DMS53 (cell line): ENCODE measurements around the gene F2R.
A peak's percentile ranks its signal among the peaks of the same experiment; 100 is the strongest.

Source experiments
- DNase-seq: peaks from one replicate; lab custom pipeline; 2025; lab: John Stamatoyannopoulos, UW

Gene F2R

DNA sequence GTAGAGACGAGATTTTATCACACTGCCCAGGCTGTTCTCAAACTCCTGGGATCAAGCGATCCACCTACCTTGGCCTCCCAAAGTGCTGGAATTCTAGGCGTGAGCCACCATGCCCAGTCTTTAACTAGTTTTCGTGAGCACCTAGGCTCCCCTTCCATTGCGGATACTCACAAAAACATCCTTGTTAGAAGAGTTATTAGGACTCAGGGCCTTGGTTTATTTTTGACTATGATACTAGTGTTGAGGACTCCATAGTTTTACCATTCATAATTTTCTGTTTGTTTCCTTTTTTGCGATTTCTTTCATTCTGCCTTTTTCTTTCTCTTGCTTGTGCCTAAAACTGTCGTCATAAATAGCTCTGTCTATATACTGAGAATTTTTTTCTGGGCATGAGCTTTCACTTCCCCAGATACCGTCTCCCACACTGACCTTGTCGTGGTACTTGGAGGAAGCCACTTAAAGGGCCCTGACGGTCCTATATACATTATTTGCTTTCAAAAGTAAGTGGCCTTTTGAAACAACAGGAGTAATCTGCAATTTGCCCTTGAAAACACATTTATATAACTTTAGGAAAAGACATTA lies 5.2 kb downstream of the F2R start:
- DNase-seq, result no peak

DNA sequence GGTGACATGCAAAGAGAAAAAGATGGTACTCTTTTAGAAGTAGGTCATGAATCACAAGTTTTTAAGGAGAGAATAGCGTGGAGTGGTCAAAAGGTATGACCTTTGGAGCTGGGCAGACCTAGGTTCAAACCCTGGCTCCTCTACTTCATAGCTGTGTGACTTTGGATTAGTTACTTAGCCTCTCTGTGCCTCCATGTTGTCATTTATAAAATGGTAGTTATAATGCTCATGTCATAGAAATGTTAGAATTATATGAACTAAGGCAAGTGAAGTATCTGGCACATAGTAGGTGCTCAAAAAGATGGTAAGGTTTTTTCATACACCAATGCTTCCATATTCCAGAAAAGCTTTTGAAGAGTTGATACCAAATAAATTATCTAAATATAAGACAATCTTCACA lies 7.3 kb downstream of the F2R start:
- DNase-seq, result no peak

DNA sequence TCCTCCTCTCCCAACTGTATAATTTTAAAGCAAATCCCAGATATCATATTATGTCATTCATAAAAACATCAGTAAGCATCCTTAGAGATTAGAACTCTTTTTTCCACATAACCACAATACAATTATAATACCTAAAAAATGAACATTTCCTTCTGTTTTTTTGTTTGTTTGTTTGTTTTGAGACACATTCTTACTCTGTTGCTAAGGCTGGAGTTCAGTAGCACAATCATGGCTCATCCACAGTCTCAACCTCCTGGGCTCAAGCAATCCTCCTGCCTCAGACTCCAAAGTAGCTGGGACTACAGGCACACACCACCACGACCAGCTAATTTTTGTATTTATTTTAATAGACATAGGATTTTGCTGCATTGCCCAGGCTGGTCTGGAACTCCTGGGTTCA lies 8.0 kb downstream of the F2R start:
- DNase-seq, result no peak

DNA sequence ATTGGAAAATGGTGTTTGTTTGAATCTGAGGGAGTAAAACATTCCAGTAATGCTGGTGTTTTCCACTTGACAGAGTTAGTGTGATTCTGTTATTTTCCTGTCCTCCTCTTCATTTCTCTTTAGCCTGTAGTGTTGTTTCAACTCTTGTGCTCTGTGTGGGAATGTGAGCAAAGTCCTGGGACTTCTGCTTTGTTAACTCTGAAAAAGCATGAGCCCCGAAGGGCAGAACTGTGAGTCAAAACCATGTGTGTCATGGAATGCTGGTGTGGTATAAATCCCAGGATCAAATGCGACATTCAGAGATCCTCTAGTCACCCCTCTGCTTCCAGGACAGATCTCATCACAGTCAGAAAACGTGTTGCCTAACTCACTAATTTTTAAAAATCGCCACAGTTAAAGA lies 8.9 kb downstream of the F2R start:
- no peak for DNase-seq

DNA sequence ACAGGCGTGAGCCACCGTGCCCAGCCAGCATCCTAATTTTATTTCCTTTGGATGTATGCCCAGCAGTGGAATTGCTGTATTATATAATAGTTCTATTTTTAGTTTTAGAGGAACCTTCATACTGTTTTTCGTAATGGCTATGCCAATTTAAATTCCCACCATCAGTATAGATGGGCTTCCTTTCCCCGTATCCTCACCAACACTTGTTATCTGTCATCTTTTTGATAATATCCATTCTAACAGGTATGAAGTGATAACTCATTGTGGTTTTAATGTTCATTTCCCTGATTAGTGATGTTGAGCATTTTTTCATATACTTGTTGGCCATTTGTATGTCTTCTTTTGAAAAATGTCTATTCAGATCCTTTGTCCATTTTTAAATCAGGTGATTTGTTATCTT lies 13.0 kb downstream of the F2R start:
- DNase-seq, result no peak

DNA sequence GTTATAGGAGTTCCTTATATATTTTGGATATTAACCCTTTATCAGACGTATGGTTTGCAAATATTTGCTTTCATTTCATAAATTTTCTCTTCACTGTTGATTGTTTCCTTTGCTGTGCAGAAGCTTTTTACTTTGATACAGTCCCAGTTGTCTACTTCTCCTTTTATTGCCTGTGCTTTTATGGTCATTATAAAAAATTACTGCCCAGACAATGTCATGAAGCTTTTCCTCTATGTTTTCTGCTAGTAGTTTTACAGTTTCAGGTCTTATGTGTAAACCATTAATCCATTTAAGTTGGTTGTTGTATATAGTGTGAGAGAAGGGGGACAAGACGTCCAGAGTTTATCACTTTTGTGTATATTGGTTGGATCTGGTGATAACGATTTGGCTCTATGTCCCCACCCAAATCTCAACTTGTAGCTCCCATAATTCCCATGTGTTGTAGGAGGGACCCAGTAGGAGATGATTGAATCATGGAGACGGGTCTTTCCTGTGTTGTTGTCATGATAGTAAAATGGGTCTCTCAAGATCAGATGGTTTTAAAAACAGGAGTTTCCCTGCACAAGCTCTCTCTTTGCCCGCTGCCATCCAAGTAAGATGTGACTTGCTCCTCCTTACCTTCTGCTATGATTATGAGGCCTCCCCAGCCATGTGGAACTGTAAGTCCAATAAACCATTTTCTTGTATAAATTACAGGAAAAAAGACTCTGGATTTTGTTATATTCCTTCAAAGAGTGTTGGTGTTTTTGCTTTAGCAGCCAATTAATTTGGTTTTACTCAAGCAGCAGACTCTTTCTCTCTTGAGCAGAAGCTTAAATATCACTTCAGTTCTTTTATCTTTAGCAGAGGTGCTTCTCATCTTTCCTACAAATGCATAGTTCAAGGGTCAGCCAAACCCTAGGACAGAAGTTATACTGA lies 13.7 kb downstream of the F2R start:
- DNase-seq, result no peak

DNA sequence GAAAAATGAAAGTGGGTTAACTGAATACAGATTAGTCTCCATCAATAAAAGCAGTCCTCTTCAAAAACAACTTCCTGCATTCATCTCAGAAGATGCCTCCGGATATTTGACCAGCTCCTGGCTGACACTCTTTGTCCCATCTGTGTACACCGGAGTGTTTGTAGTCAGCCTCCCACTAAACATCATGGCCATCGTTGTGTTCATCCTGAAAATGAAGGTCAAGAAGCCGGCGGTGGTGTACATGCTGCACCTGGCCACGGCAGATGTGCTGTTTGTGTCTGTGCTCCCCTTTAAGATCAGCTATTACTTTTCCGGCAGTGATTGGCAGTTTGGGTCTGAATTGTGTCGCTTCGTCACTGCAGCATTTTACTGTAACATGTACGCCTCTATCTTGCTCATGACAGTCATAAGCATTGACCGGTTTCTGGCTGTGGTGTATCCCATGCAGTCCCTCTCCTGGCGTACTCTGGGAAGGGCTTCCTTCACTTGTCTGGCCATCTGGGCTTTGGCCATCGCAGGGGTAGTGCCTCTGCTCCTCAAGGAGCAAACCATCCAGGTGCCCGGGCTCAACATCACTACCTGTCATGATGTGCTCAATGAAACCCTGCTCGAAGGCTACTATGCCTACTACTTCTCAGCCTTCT lies 16.6 kb downstream of the F2R start:
- DNase-seq, result no peak

DNA sequence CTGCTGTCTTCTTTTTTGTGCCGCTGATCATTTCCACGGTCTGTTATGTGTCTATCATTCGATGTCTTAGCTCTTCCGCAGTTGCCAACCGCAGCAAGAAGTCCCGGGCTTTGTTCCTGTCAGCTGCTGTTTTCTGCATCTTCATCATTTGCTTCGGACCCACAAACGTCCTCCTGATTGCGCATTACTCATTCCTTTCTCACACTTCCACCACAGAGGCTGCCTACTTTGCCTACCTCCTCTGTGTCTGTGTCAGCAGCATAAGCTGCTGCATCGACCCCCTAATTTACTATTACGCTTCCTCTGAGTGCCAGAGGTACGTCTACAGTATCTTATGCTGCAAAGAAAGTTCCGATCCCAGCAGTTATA lies 17.1 kb downstream of the F2R start:
- no peak for DNase-seq

DNA sequence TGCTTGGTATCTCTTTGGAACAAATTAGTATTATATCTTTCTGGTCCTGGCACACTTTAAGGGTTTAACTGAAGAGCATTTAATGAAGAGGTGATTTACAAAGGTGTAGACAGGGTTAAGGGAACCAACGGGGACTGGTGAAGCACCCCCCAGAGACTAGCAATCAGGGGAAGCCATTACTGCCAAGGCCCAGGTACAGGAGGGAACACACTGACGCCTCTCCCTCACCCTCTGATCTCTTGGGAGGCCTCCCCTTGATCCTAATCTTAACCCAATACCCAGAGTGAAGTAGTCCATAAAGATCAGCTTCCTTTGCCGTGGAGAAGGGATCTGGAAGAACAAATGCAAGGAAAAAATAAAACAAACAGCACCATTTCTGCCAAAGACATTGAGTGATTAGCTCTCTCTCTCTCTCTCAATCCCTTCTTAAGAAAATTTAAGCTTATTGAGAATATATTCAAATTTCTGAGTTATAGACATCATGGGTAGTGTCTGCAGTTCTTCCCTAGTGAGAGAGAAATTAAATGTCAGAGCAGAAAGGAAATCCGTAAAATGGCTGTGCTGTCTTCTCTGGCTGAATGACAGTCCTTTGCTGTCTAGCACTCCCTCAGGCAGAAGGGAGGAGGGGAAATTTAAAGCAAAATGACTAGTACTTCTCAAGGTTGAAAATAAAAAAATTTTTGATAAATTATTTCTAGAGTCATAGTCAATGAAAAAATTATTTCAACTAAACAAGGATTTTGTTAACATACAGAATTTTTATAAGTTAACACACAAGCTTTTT lies 20.0 kb downstream of the F2R start:
- no peak for DNase-seq

DNA sequence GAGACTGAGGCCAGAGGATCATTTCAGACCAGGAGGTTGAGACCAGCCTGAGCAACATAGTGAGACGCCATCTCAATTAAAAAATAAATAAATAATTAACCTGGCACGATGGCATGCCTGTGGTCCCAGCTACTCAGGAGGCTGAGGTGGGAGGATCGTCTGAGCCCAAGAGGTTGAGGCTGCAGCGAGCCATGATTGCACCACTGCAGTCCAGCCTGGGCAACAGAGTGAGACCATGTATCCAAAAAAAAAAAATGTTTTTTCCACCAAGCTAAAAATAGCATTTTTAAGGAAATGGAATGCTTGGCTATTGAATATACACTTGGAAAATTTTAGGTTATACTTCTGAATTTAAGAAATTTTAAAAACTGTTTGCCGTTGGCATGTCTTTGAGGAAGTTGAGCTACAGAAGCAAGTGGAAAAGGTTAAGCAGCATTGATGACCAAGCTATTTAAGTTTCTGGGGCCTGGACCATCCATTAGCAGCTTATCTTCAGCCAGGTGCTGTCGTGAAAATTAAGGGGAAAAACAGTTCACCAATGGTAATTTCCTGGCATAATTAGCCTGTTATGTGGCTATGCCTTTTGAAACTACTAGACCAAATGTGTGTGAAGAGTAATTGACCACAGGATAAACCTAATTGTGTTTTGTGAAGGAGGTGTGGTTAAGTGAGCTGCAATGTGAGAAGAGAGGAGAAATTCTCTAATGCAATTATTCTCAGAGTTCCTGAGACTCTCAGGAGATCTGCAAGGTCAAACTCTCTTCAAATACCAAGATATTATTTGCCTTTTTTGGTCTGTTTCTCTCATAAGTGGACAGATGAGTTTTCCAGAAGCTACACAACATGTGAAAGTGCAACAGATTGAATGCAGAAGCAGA lies 21.0 kb downstream of the F2R start:
- peak; percentile 63 for DNase-seq

DNA sequence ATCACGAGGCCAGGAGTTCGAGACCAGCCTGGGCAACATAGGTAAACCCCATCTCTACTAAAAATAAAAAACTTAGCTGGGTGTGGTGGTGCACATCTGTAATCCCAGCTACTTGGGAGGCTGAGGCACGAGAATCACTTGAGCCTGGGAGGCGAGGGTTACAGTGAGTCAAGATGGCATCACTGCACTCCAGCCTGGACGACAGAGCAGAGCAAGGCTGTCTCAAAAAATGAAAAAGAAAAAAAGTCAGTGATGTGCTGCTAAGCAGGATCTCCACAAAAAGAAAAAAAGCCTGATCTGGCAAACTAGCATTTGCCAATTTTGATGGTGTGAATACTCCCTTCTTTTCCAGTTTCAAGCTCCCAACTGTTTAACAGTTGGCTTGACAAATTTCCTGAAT lies 21.9 kb downstream of the F2R start:
- peak; percentile 12 for DNase-seq

DNA sequence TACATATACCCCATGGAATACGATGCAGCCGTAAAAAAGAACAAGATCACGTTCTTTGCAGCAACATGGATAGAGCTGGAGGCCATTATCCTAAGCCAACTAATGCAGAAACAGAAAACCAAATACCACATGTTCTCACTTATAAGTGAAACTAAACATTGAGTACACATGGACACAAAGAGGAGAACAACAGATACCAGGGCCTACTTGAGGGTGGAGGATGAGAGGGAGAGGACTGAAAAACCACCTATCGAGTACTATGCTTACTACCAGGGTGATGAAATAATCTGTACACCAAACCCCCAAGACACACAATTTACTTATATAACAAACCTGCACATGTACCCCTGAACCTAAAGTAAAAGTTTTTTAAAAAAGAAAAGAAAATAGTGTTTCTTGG lies 25.6 kb downstream of the F2R start:
- peak; percentile 24 for DNase-seq

DNA sequence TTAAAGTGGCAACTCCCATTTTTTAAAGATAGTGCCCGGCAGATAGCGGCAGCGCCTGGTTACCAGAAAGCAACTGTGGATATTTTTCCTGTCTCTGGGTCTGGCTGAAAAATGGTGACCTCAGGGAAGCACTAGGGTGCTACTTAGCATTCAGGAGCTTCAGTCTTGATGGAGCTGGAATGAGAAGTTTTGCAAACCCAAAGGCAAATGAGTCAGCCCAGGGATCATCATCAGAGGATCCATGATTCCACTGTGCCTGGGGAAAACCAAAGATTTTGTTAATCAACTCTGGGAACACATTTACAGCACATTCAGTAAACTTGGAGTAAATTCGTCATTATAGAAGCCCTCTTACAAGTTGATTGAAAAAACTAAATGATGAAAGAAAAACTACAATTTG lies 26.7 kb downstream of the F2R start:
- DNase-seq, result no peak

DNA sequence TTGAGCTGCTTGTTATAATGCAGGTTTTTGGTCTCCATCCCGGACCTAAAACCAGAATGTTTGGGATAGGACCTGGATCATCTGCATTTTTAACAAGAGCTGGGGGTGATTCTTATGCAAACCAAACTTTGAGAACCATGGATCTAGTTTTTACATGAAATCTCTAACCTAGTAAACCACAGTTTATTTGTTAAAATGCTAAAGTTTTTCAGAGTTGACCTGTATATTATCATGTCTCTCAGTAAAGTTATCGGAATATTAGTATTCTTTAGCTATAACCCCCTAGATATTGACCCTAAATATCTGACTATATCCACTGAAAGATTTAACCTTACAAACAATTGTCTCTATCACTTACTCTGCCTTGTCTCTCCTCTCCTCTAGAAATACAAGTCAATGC lies 28.7 kb downstream of the F2R start:
- DNase-seq, result no peak

DNA sequence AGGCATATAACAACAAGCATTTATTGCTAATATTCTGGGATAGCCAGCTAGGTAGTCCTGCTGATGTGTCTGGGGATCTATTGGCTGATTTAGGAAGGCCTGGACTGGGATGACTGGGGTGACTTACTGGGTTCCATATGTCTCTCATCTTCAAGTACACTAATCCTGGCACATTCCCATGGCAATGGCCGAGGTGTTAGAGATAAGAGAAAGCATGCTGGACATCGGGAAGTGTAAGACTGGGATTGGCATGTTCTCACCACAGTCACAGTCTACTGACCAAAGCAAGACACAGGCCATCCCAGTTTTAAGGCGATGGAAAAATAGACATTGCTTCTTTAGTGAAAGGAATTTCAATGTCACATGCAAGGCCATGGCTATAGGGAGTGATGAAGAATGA lies 29.7 kb downstream of the F2R start:
- no peak for DNase-seq

DNA sequence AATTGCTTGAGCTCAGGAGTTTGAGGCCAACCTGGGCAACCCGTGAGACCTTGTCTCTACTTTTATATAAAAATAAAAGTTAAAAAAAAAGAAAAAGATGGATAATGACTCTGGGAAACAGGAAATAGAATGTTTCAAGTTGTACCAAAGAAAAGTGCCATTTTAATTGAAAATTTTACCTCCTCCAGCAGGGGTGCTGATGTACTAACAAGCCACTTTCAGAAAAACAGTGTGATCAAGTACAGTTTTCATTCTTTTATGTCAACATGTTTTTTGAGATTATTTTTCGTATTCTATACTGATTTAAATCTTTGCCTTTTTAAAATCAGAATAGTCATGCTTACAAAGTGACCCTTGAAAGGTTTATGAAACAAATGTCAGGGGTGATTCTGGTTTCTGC lies 30.8 kb downstream of the F2R start:
- DNase-seq, result no peak

DNA sequence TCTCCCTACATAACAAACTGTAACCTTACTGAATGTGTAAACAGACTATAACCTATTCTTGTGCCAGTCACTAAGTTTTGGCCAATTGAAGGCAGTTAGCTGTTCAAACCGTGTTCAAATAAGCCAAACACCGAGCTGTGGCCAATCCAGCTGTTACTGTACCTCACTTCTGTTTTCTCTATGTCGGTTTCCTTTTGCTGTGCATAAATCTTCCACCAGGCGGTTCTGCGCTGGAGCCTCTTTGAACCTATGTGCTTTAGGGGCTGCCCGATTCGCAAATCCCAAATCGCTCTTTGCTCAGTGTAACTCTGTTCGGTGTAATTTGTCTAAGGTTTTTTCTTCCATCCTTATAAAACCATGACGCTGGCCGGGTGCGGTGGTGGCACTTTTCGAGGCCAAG lies 31.8 kb downstream of the F2R start:
- no peak for DNase-seq

DNA sequence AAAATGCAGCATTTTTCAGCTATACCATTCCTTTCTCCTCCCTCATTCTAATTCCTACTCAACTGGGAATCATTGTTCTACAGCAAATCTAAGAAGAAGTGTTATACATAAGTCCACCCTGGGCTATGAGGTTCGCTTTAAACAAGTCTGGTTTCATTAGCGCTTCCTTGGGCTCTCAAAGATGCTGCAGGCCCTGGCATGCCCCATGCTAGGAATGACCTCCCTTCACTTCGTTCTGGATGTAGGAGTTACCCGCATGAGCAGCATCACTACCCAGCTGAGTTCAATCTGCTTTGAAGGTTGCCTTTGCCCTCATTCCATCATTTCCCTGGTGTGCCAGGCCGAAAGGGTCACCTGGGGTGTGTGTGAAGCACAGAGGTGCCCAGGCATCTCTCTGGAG lies 35.4 kb downstream of the F2R start:
- no peak for DNase-seq

DNA sequence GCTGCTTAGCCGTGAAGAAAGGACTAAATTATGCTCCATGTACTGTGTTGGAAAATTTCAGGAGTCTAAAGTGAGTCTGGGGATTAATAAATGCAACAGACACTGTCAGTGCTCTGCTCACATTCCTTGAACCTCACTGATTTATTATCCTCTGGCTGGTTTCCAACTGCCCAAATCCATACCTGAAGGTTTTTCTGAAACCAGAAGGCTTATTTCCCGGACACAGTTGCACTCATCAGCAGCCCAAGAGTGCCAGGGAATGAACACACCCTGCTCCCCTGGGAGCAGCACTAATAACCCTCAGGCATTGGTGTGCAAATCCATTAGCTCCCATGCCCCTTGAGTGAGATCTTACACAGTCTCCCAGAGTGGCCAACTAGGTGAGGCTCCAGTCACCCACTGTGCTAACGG lies 38.7 kb downstream of the F2R start:
- no peak for DNase-seq

DNA sequence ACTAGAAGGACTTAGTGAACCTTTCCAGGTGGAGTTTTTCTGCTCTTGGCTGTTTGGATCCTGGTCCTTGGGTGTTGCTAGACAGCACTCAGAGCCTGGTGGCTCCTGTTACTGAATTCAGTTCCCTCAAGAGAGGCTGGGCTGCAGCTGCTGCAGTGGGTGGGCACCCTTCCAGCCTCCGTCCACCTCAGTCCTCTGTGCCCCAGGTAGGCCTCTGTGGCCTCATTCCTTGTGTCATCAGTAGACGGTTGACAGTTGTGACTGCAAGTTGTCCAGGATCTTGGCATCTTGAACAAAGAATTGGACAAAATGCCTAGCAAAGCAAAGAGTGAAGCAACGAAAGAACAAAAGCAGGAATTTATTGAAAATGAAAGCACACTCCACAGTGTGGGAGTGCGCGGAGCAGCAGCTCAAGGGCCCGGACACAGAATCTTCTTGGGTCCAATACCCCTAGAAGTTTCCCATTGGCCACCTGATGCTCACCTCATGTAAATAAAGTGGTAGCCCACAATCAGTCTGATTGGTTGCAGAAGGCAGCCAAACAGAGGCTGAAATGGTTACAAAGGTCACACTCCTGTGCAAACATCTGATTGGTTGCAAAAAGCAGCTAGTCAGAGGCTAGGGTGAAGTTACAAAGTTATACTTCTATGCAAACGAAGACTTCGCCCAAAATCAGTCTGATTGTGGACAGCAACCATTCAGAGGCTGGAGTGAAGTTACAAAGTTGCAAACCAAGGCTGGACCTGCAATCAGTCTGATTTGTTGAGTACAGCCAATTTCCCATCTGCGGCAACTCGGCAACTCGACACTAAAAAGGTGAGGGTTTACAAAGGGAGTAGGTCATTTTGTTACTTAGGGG lies 40.1 kb downstream of the F2R start:
- DNase-seq, result no peak

DNA sequence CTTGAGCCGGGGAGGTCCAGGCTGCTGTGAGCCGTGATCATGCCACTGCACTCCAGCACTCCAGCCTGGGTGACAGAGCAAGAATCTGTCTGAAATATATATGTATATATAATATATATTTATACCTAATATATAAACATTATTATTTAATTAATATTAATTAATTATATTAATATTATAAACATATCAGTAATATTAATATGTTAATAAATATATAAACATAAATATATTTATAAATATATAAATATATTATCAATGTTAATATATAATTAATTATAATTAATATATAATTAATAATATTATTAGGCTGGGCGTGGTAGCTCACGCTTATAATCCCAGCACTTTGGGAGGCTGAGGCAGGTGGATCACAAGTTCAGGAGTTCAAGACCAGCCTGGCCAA lies 41.1 kb downstream of the F2R start:
- no peak for DNase-seq
